NCI-H446 (cell line): ENCODE results near the gene SLC44A1.
A peak's percentile ranks its signal among the peaks of the same experiment; 100 is the strongest.

Experiments
- DNase-seq, 2 experiments: peaks; one replicate each; lab custom pipeline; 2025; lab: John Stamatoyannopoulos, UW

Gene SLC44A1

DNA sequence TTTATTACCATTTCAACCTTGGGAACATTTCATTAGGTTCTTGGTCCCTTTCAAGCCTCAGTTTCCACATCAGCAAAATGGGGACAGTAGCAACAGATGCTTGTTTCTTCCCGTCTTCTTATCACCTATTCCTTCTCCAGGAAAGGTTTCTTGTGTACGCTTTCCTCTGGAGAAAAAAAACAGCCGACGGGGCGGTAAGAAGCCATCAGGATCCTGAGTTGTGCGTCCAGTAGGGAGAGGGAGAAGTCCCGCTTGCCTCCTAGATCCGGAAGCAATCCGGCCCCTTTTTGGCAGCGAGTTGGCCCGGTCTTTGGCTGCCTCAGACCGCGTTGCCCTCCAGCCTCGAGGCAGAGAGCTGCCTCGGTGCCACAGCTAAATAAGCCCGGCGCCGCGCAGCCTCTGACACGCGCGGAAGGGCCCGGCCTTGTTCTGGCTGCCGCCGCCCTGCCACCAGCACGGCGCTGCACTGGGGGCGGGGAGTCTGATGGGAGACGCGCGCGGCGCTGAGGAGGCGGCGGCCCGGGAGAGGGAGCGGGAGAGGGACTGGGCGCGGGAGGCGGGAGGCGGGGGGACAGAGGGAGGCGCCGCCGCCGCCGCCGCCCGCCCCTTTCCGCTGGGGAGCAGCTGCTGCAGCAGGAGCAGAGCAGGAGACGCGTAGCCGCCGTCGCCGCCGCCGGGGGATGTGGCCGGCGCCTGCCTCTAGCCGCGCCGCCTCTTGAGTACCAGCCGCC lies at the start of gene SLC44A1:
Gene SLC44A1 (plus strand): TSS at position 649 of the 731 bp plus-strand sequence. CDS start 218 bp downstream, outside the sequence.
- peak; percentile 63 to 92 for DNase-seq

DNA sequence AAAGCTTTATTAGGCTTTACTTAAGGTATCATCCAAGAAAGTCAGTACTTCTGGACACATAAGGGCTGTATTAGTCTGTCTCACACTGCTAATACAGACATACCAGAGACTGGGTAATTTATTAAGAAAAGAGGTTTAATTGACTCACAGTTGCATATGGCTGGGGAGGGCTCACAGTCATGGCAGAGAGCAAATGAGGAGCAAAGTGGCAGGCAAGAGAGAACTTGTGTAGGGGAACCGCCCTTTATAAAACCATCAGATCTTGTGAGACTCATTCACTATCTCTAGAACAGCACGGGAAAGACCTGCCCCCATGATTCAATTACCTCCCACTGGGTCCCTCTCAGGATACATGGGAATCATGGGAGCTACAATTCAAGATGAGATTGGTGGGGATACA lies 49.2 kb upstream of the SLC44A1 start:
- DNase-seq, result no peak

DNA sequence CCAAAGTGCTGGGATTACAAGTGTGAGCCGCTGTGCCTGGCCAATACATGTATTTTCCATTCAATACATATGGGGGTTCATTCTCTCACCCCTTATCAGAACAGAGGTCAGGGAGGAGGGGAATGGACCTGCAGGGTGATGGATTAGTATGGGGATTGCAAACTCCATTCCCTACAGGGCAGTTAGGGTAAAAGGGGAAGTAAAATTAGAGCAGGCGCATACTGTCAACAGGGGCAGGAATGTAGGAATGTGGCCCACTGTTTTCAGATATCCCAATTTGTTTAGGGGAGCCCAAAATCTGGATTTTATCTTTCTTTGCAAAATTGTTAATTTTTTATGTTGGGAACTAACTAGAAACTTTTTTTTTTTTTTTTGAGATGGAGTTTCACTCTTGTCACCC lies 46.4 kb upstream of the SLC44A1 start:
- DNase-seq, result no peak

DNA sequence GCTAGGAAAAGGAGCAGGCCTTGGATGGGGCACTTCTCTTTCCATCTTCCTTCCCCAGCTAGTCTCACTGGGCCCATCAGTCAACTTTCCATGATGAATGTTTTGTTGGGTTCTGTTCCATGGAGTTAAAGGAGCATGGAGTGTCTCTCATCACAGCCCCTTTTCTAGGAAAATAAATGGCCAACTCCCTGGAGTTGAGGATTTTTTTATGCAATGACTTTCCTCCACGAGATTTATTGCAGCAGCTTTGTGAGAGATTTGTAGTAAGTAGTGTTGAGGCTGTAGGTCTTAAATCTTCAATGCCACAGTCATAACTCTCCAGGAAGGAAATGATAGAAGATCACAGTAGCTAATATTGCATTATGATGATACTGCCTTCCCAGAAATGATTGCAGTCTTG lies 45.6 kb upstream of the SLC44A1 start:
- no peak for DNase-seq

DNA sequence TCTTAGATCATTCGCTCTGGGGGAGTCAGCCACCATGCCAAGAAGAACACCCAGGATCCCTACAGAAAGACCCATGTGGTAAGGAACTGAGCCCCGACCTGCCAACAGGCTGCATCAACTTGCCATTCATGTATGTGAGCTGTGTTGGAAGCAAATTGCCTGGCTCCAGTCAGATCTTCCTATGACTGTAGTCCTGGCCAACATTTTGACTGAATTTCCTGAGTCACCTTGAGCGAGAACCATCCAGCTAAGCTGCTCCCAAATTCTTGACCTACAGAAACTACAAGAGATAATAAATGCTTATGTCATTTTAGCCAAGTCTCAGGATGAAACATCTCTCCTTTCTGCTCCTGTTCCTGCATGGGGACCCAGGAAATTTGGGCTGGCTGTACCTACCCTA lies 40.0 kb upstream of the SLC44A1 start:
- DNase-seq, result no peak

DNA sequence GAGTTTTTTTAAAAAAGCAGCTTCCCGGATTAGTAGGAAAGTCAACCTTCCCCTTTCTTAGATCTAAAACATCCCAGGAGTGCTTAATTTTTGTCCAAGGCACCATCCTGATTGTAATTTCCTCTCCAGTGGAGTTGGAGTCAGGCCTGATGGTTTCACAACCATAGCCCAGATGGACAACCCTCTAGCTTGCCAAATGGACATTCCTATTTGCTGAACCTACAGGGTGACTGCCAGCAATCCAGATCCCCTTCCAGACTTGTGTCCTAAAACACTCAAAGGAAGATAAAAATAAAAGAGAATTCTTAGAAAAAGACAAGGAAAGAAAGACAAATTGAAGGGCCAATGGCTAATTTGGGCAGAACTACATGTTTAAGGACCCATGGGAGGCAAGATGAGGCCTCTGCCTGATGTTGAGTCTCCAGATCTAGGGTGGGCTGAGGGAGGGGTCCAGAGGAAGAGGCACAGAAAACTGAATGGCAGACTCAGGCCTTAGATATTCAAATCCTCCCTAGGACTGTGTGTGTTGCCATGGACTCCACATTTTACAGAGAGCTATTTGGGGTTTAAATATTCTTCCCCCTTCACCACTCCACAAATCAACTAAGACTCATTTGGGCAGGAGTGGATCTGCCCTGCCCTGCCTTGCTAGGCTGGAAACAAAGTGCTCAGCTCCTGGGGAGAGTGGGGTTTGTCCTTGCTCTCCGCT lies 38.5 kb upstream of the SLC44A1 start:
- peak in 1 of 2 experiments; percentile 76 for DNase-seq

DNA sequence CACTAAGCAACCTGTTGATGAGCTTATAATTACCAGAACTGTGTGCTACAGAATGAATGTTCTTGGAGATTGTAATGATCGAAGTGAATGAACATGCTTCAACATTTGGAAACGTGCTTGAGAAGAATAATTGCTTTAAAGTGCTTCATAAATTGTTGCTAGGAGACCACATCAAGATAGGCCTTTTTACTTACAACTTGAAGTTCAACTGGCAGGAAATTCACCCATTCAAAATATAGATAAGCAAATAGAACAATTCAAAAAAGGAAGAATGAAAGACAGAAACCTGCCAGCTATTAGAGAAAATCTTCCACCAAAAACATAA lies 38.0 kb upstream of the SLC44A1 start:
- no peak for DNase-seq

DNA sequence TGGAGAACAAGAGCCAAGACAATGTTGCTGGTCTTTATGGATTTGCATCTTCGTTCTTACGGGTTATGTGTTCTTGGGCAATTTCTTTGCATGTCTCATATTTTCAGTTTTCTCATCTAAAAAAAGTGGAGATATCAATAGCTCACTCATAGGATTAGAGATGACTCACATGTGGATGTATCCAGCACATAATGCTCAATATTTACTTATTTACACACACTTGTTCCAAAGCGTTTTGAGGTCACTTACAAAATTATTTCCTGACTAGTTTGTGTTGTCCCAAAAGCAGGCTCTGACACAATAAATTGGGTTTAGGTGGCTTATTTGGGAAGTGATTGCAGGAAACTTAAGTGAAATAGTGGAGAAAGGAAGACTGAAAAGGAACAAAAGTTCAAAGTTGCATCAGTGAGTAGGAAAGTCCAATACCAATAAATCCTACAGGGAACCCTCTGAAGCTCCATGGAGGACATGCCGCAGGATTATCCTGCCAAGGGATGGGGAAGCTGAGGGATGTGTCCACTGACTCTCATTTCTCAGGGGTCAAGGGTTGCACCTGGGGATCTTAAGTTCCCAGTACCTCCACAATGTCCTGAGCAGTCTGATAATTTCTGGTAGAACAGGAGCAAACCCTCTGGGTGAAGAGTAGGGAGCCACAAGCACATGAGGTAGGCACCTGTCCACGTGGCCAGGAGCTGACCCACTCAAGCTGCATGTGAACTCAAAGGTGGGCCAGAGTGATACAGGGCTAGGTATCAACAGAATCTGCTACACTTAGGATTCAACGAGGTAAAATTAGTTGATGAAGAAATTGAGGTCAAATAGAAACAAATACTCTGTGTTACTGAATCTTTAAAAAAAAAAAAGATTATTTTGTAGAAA lies 37.4 kb upstream of the SLC44A1 start:
- DNase-seq, result no peak

DNA sequence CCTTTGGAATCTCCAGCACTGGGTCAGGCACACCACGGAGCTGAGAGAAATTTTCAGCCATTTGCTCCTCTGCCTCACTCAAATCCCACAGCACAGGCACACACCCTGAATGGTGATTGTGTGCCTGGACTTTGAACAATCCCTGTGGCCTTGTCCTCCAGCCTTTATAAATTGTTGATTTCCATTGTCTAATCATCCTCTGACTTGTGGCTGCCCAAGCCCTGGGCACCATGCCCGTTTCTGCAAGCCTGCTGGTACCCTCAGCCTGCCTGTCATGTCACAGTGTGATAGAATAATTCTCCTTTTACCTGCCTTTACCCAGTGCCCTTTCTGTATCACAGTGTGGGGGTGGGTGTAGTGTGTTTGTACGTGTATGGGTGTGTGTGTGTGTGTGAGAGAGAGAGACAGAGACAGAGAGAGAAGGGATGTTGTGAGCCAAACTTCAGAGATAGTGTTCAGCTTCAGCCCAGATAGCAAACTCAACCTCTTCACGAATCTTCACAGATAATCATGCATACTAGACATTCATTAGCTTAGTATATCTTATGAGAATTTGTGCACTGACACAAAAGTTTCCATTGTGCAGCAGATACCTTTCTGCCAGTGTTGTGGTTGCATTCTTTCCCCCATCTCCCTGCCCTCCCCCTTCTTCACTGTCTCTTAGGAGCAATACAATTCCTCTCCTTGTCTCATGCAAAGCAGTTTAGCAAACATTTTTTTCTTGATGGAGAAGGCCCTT lies 27.8 kb upstream of the SLC44A1 start:
- peak in 1 of 2 experiments; percentile 2 for DNase-seq

DNA sequence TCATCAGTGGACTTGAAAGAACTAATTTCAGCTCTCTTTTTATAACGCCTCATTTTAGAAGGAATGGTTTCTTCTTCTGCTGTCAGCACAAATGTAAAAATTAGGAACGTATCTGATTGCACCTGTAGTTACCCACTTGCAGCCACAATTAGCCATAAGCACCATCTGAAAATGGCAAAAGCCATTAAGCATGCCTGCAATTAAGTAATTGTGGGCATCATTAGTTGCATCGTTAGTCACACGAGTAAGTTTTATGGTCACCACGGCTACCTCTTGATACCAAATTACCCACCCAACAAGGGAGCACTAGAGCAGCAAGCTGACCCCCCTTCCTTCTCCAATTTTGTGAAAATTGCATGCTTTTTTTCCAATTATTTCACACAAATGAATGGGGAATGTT lies 25.8 kb upstream of the SLC44A1 start:
- no peak for DNase-seq

DNA sequence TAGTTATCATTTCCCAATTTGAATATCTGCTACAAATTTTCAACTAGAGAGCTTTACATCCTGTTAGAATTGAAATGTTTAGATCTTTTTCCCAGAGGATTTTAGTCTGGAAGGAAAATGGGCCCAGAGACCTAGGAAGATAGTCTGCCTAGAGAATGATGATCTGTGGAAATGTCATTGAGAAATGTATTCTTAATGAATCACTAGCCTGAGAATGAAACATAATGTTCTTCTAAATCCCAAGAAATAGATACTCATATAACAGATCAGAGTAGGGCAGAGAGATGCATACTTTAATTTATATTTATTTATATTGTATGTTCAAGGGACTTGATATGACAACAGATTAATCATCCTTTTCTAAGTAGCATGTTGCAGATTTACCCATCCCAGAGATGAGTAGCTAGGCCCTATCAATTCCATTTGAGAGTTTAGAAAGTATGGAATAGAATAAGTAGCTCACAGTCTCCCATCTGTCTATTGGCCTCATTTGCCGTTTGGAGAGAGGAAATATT lies 25.1 kb upstream of the SLC44A1 start:
- DNase-seq, result no peak

DNA sequence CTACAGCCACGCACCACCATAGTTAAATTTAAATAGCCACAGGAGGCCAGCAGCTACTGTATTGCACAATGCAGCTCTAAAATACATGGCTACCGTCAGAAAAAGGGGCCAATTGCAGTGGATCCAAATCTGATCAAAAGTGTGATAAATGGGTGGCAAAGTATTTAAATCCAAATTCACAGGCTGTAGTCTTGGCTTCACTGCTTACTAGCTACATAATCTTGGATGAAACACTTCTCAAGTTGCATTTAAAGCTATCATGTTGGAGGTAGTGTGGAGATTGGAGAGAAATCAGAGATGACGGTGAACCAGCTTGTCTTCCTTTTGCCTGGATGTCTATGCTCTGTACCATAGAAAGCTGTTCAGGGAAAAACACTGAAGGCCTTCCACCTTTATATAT lies 24.0 kb upstream of the SLC44A1 start:
- no peak for DNase-seq

DNA sequence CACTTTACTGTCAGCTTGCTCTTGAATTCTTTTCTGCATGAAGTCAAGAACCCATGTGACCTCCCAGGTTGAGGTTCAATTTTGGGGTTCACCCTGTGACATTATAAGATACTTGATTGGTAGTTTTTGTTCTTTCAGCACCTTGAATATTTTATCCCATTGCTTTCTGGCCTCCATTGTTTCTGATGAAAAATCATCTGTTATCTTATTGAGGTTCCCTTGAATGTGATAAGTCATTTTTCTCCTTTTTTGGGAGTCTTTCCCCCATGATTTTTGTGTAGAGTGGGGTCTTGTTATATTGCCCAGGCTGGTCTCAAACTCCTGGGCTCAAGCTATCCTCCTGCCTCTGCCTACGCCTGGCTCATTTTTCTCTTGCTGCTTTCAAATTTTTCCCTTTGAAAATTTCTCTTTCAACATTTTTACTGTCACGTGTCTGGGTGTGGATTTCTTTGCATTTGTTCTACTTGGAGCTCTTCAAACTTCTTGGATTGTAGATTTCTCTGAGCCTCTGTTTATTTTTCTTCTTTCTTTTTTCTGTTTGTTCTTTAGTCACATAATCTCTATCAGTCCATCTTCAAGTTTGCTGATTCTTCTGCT lies 20.8 kb upstream of the SLC44A1 start:
- DNase-seq, result no peak

DNA sequence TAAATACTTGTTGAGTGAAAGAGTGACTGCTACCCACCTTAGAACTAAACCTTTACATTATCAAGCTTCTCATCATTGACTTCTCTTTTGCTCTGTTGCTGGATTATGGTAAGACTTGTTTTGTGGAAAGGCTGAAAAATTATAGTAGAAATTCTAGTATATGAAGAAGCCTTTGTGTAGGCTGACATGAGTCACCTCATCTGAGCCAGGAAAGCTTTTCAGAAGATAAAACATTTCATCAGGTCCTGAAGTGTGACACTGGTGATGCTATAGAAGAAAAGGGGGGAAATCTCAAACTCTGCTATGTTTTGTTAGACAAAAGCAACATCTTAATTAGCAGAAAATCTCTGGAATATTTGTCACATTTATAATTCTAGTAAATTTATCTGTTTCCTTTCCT lies 18.4 kb upstream of the SLC44A1 start:
- no peak for DNase-seq

DNA sequence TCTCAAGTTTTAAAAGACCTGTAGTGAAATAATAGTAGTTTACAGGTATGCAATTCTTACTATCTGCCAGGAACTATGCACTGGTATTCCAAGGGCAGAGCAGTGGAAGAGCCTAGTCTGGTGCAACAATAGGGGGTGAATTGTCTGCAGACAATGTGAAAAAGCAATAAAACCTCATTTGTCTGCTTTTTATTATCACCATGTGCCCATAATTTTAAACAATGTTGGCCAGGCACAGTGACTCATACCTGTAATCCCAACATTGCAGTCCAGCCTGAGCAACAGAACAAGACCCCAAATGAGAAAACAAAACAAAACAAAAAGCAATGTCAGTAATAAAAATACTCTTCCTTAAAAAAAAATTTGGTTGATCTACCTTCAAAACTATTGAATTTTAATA lies 12.2 kb upstream of the SLC44A1 start:
- DNase-seq, result no peak

DNA sequence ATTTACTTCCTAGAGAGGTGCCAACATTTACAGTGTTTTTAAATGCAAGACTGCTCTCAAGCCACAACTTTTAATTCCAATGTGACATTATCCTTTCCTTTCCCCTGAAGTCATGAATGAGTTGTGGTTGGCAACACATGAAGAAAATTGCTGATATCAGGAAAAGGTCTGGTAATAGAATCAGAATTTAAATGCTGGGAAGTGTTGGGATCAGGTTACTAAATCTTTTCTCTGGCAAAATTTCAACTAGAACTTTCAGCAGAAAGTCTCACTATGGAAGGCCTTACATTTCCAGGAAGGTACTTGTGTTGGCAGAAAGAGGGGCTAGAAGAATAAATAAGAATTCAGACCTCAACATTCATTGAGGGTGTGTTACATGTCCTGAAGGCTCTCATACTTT lies 10.6 kb upstream of the SLC44A1 start:
- no peak for DNase-seq

DNA sequence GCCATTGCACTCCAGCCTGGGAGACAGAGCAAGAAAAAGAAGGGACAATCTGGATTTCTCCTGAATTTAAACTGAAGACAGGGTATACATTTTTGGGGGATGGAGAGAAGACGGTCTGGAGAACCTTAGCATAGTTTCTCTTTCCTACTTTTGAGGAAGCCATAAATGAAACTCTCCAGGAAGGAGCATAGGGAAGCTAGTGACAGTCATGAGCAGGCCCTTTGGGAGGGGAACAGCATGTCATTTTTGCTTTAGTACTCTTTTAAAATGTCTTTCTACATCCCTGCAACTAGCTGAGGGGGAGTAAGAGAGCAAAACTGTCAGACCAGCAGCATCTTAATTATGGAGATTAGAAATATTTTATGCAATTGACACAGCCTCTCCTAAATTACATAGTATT lies 8.2 kb upstream of the SLC44A1 start:
- no peak for DNase-seq

DNA sequence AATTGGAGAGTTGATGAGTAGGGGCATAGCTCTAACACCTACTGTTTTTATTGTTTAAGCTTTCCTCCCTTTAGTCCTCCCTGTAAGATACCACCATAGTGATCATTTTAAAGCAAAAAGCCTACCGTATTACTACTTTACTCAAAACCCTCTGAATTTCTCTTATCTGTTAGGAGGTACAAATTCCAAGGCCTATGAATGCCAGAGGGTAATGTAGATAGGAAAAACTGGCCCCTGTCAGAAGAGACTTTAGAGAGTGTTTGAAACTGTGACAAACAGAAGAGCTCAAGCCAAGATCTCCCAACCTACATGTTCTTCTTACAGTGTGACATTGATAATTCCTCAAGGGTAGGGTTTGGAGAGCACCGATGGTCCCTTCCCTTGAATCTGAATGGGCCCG lies 7.2 kb upstream of the SLC44A1 start:
- no peak for DNase-seq

DNA sequence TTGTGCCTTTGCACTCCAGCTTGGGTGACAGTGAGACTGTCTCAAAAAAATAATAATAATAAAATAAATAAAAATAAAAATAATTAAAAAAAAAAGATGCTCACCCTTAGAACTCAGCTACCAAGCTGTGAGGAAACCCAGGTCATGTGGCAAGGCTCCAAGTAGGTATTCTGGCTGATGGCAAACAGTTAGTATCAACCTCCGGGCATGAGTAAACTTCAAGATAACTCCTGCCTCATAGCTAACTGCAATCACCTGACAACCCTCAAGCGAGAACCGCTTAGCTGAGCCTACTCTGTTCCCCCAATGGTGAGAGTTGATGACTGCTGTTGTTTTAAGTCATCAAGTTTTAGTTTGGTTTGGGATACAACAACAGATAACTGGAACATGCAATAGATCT lies 6.1 kb upstream of the SLC44A1 start:
- no peak for DNase-seq

DNA sequence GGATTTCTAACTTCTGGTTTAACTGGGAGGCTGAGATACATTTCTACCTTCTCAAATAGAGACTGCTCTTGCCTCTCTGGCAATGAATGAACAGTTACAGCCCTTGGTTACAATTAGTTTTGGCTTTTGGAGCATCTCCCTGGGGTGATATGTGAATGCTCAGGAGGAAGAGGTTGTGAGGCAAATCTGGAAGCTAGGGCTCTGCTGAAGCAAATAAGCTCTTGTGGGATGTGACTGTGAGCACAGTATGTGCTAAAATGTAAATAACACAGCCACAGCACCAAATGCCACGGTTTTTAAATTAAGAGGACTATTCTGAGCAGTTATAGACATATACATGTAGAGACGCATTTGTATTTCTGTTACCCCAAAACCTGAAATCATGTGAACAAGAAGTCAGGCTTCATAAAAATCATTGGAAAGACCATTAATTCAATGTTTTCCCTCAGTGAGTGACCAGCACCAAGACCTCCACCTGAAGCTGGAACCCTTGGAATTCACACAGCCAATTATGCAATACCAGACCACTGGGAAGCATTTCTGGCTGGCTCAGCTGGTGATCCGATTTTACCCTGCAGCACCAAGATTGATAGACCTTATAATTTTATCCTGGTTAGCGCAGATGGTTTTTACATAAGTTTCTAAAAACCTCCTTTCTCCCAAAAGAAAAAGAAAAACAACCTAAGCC lies 3.0 kb upstream of the SLC44A1 start:
- no peak for DNase-seq

DNA sequence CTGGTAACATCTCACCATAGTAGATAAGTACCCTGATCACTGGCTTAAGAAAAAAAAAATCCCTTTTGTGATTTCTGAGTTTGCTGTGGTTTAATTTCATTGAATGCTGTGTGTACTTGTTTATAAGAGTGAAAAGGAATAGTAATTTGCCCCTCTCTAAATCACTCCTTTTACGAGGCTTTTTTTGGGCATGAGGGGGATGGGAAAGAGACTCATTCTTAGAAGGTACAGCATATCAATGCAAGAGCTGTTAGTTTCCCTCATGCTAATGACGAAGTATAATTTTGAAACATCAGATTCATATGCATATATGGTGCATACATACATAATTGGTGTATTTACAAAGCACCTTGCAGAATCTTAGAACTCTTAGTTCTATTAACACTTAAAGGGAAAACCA lies 2.4 kb upstream of the SLC44A1 start:
- no peak for DNase-seq
